GM19455 (cell line): ENCODE results near the gene CFAP299.

Experiments
- ATAC-seq: cut with Tn5 transposase; IDR thresholded peaks from one replicate; pipeline ENCODE4 v1.9.1; 2021; ENCODE audit not compliant: unreplicated experiment

The CFAP299 gene

DNA sequence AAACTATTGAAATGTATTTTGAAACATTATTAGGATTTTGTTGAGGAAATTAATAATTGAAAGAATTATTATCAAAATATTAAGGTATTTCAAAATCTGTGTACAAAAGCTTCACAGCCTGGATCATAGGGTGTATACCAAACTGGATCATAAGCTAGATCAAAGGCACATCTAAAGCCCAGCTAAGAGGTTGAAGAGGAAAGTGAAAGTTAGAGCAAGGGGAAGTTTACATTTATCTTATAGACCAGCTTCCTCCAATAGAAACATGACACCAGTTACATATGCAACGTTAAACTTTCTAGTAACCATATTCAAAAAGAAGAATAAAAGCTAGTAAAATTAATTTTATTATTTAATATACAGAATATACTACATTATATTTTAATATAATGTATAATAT is 467.8 kb downstream of the CFAP299 start:
- ATAC-seq, result no peak

DNA sequence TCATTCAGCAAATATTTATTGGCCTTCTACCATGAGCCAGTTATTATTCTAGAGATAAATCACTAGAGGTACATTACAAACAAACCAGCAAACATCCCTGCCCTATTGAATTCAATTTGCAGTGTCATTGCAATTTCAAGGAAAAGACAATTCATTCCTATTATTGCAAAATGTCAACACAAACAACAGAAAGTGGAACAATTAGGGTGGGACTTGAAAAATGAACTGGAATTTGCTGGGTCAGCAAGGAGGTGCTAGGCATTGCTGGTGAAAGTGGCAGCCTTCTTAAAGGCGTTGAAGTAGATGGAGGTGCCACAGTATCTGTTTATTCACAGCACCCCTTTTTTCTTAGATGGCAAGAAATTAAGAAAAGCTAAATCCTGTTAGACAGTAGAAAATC is 470.9 kb downstream of the CFAP299 start:
- ATAC-seq, result no peak

DNA sequence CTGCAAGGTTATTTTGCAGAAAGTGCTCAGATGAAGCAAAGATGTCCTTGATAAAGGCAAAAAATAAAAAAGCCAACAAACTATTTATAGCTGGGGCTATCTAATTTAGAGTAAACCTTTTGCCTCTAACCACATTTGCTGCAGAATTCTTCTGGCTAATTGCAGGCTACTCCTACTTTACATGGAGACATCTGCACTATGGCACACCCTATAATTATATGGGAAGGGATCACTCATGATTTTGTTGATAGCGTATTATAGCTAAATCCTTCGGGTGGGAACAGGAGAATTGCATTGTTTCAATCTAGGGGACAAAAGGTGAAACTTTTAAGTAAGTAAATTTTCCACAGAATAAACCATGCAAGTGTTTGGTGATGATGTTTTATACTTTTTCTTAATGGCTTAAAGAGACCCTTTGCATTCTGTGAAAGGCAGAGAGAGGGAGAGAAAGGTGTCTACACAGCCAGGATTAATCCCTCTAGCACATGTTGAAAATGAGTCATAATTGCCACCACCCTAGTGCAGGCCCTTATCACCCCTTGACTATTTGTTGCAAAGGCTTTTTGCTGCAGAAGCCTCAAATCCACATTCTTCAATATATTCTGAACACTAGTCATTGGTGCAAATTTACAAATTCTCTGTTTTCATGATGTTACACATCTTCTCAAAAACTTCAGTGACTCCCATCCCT is 473.7 kb downstream of the CFAP299 start:
- no peak for ATAC-seq

DNA sequence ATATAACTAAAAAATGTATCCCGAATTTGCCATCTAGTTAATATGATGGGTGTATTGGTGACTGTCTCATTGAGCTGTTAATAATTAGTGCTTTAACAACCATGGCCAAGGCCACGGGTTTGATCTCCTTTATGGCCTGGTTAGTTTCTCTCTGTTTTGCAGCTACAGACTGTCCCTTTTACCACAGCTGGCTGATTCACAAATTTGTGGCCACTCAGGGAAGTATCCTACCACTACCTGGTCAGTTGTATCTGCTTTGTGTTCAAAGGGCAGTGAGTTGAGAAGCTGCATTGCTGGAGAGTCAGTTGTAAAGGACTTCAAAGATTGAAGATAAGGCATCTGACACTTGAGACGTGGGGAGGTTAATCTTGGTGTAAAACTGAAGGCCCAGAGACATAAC is 475.9 kb downstream of the CFAP299 start:
- ATAC-seq, result no peak

DNA sequence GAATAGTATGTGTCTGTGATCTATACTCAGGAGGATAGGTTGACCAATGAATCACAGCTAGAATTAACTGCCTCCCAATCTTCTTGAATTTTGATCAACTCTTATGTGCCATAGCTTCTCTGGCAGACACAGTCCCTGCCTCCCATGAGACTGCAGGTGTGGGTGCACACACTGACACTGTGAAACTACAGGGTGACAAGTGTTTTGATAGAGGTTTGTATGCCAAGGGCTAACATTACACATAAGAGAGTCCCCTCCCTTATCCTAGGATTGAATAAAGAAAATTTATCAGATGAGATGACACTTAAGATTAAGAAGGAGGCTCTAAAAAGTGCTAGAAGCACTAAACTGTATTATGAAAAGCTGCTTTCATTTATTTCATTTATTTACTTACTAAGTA is 476.6 kb downstream of the CFAP299 start:
- ATAC-seq, result no peak

DNA sequence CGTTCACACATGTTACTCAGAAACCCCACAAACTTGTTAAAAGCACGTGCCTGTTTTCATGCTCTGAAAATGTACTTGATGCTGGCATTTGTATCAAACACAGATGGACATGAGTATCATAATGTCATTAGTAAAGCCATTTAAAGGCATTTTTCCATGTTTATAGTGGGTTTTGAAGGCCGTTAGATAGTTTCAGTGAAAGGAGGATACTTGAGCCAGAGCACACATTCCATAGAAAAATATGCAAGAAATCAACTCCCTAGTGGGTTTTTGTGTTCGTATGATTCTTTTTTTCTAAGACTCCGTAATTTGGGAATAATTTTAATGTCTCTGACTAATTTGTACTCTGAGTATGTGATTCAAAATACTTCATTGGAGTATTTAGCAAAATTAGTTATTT is 478.7 kb downstream of the CFAP299 start:
- no peak for ATAC-seq

DNA sequence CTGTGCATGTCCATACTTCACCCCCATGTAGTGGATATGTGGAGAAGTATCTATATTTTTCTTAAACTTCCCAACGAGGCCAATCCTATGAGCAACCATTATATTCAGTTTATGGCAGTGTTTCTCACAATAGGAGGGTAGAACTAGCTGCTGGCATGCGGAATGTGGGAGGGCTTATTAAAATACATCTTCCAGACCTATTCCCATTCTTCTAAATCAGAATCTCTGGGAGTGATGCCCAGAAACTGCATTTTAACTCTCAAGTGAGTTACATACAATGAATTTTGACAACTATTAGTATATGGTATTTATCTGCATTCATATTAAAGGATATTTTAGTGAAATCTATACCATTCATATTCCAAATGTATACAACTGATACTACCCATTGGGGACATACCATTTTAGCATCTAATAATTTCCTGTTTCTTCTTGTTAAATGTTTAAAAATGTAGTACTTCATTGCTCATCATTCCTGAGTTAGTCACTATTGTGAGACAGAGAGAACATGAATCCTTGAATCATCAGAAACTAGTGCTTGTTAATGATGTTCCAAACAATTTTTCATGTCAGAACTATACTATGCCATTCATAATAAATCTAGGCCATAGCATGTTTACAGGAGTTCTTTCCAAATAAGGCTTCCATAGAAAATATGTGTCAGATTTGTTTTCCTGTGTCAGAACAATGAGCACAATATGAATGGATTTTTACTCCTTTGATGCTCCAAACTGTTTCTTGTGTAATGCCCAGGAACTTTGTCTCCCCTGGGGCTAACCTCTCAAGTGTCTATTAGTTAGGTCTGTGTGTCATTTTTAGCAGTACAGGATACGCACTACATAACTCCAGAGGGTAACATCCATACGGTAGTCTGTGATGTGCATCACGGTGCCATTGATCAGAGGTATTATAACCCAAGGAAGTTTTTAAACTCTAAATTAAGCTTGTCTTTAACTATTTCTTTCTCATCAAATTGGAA is 496.1 kb downstream of the CFAP299 start:
- no peak for ATAC-seq

DNA sequence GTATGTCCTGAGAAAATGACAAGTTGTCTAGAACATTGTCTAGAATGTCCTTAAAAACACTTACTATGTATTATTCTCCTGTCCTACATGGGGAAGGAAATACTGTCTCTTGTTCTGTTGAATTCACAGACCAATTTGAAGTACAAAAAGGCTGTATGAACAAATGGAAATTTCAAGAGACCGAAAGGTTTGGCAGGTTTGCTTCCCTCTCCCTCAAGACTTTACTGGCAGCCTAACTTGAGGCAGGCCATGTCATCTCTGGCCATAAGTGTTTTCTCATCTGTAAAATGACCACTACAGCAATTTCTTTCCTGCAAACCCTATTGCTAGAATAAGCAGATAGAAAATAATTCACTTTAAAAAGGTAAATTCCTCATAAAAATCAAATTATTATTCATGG is 503.8 kb downstream of the CFAP299 start:
- no peak for ATAC-seq

DNA sequence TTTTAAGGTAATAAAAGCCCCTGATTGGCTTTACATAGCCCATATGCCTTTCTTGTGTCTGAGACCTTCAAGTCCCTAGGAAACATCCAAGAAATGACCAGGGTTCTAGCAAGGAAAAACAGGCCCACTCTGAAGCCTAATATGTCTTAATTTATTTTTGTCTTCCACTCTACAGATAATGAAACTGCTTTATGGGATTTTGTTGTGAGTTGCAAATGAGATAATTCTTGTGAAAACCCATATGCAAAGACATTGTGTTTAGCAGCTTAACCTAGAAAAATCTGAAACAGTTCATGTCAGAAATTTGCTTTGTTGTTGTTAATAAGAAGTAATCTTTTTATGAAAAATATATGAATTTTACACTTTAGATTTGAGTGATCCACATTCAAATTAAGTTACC is 504.3 kb downstream of the CFAP299 start:
- no peak for ATAC-seq

DNA sequence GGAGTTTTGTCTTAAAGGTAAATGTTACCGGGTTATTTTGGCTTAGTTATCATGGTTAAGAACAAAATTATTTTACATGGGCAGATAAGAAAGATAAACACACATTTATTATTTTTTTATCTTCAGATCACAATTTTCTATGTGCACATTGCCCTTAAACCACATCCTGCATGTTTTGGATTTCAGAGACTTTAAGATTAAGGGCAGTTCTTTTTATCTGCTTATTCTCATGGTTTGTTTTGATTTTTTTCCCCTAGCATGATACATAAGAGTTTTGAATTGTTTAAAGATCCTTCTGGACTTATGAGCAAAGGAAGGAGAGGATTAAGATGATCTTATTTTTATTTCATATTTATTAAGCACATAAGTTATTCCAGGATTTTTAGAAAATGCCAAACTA is 504.9 kb downstream of the CFAP299 start:
- no peak for ATAC-seq

DNA sequence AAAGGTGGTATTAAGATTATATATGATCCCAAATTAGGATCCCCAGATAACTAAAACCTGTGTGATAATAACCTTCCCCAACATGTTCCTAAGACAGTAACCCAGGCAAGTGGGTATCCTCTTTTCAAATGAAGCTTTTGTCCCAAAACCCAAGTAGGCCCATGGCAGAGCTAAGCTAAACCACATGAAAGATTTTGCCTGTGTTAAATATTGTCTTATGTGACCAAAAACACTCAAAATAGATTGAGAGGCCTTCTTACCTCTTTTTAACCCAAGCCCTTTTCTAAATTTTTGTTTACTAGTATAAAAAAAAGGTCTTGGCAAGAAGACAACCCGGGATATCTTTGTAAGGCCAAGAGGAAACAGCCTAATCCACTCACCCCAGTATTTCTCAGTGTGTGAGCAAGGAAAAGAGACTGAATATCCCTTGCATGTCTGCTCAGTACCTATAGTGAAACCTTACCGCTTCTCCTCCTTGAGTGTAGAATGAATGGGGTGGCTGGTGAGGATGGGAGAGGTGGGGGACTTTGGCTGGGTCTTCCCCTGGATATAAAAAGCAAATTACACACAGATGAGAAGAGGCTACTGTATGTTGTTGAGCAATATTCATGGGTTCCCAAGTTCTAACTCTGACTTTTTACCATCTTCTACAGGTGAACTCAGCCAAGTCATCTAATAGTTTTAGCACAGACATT is 506.2 kb downstream of the CFAP299 start:
- ATAC-seq, result no peak

DNA sequence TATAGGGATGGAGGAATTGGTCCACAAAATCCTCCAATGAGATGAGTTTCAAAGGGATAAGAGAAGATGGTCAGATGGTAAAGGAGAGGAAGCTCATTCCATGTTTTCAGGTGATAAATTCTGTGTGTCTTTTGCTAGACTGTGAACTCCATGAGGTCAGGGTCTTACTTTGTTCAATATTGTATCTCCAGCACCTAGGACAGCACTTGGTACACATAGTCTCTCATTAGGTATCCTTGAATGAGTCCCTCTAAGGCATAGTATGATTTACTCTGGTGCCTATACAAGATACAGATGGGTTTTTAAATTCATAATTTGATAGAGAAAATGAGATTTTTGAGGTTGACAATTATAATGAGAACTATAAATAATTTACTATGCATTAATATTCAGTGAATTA is 510.7 kb downstream of the CFAP299 start:
- ATAC-seq, result no peak

DNA sequence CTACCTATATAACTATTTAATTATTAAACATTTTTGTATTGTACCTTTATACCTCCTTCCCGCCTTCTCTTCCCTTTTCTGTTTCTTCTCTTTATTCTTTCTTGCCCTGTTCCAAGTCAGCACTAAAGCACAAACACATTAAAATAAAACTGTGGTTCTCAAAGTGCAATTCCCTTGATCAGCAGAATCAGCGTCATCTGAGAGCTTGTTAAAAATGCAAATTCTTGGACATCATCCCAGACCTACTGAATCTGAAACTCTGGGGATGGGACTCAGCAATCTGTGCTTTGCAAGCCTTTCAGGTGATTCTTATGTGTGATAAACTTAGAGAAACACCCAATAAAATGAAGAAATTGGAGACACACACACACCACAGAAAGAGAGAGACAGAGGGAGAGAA is 516.5 kb downstream of the CFAP299 start:
- no peak for ATAC-seq

DNA sequence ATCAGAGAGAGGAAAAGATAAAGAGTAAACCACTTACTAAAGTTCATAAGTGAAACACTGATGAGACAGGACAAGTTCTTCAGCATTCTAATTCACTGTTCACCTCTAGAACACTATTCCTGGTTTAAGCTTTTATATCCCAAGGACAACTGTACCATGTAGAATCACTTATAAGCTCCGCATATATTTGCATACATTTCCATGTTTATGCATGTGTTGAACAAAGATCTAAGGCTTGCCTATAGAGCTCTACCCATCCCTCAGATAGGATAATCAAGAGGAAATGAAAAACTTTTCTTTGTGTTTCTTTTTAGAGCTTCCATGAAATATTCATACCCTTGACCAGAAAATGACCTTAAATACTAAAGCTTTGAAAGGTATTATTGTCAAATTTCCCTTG is 538.0 kb downstream of the CFAP299 start:
- ATAC-seq, result no peak

DNA sequence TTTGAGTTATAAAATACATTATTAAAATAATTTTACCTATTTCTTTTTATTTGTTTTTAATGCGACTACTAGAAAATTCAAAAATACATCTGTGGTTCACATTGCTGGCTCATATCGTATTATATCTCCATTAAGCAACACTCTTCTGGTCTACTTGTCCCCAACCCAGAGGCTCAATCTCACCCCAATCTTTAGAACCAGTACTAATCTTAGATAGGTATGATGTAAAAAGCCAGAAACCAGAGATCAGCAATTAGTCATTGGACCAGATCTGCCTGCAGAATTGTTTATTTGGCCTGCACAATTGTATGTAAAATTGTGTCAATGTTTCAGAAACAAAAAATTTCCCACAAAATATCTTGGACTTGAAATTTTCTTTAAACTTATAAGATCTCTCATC is 539.4 kb downstream of the CFAP299 start:
- ATAC-seq, result no peak

DNA sequence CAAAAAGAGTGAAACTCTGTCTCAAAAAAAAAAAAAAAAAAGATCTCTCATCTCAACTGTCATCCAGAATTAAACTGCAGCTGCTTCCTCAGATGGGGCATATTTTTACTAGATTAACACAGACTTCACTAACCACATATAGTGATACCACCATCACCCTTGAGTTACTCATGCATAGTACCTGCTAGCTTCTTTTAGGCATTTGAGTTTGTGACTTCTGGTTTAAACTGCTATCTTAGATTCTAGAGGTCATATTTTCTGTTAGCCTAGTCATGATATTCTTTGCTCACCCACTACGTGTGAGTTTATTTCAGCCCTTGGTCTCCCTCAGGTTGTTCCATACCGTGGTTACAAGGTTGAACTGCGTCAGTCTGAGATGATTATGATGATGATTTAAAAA is 540.1 kb downstream of the CFAP299 start:
- ATAC-seq, result peak; percentile 90

DNA sequence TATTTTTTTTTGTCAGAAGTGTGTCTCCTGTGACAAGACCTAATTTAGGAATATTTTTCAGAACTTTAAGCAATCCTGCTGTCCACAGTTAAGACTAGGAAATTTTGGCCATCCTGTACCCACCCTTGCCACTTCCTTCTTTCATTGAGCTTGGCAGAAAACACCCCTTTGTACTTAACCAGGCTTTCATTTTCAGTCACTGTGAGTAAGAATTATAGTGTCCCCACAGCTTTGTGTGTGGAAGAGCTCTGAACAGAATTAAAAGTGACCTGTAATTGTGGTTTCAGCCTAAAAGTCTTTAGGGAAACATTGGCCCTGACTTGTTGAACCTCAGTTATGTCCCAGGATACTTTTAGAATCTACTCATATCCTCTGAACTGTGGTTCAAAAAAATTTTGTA is 541.3 kb downstream of the CFAP299 start:
- peak; percentile 80 for ATAC-seq

DNA sequence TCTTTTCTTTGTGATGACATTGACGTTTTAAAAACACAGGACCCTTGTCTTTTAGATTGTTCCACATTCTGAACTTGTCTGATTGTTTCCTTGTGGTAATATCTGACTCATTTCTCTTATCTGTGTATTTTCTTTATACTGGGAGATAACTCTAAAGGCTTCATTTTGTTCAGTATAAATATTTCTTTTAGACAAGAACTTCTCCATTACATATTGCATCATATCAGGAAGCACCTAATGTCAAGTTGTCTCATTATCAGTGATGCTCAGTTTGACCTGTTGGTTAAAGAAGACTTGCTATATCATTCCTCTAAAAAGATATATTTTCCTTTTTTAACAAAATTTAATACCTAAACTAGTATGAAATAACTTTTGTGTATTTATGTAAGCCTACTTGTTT is 542.7 kb downstream of the CFAP299 start:
- no peak for ATAC-seq

DNA sequence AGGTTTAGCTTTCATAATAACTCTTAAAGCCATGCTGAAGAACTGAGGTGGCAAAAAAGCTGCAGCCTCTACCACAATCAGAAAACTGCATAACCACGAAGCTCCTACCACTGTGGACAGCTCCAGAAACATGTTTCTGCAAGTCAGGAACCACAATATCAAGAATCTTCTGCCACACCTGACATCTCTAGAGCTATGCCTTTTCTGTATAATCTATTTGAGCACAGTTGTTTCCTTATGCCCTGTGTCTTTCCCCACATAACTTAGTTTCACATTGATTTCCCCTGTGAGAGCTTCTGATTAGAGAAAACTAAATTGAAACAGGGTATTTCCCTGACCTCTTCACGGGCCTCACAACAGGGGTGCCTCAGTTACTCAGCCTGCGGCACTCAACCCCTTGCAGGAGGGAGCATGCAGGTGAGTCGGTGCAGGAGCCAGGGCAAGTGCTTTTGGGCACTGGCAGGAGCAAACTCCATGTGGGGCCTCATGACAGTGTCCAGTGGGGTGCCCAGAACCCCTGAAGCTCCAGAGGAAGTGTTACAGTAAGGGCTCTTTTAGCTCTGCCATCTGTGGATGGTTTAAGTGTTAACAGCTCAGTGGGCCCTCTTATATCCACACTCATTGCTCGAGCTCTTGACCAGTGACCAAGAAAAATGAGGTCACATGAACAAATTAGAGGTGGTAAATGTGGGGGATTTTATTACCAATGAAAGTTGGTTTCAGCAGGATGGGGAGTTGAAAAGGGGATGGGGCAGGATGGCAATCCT is 562.2 kb downstream of the CFAP299 start:
- ATAC-seq, result peak; percentile 69

DNA sequence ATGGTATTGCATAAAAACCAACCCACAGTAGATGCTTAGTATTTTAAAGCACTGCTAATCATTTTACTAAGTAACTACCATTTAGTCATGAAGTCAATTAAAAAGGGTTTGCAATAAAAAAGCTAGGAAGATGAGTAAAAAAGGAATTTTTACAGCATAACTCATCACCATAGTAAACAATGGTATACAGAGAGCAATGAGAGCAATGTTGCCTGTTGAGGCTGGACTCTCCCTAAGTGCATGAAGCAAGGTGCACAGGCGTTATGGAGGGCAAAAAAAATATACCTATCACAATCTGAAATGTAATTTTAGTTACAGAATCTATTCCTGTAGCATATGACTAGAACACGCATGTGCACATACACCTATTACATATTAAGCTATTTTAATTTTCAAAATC is 565.4 kb downstream of the CFAP299 start:
- no peak for ATAC-seq

DNA sequence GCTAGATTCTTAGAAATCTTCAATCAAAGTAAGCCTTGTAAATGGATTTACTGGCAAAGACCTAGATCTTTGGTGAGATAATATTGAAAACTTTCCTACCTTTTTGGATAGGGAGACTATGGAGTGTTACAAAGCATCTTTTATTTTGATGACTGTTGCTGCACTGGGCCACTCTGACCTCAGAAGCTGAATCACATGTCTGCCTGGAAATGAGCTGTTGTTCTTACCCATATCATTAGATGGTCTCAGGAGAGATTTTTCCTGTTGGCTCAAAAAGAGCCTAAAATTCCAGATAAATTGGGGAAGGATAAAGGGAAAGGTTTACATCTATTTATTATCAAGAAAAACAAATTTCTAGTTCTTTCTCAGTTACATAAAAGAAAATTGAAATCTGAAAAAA is 567.5 kb downstream of the CFAP299 start:
- ATAC-seq, result no peak
